ENCODE data around the gene HTT-AS.
A peak's percentile ranks its signal among the peaks of the same experiment; 100 is the strongest.

The HTT-AS gene

GRCh38 chr4:3042226-3042625 is 32.1 kb downstream of the HTT-AS start:
- ChIA-PET POLR2A (interaction anchor here (0.8 to 1.0 kb wide), 2 partner anchors 28 to 79 kb away, joined by 4 read pairs; partner anchors contain the start of genes GRK4 and NOP14), CTCF (interaction anchor here (1.0 to 1.3 kb wide), 5 partner anchors 11 to 88 kb away, joined by 3 to 5 read pairs (median 5); partner anchors contain the start of genes GRK4 and NOP14)
- TF ChIP-seq CTCF (IDR thresholded peaks at IDR 0.05; ENCODE audit: control extremely low read depth, extremely low read depth, low read depth, missing control alignments) = no peak
- no peak for DNase-seq (ENCODE audit: extremely low spot score)

- DNase-seq (ENCODE audit: extremely low spot score) = peak; percentile 53
- no peak for TF ChIP-seq CTCF (IDR thresholded peaks at IDR 0.05; ENCODE audit: control extremely low read depth, extremely low read depth, low read depth, missing control alignments)
- CTCF ChIA-PET = interaction anchor here (1.0 to 1.3 kb wide), 6 partner anchors 10 to 87 kb away, joined by 3 to 5 read pairs (median 4); partner anchors contain the start of genes GRK4 and NOP14
- POLR2A ChIA-PET = interaction anchor here (0.8 to 1.0 kb wide), 2 partner anchors 27 to 78 kb away, joined by 4 read pairs; partner anchors contain the start of genes GRK4 and NOP14
Observed at GRCh38 chr4:3041192-3042142, 32.9 kb downstream of the HTT-AS start.

- TF ChIP-seq CTCF (IDR thresholded peaks at IDR 0.05; ENCODE audit: control extremely low read depth, extremely low read depth, low read depth, missing control alignments) = no peak
- peak; percentile 68 for DNase-seq (ENCODE audit: extremely low spot score)
- POLR2A ChIA-PET = no interaction called here
- CTCF ChIA-PET = interaction anchor here (1.2 to 2.0 kb wide), 3 partner anchors 31 to 87 kb away, joined by 4 to 7 read pairs (median 4); no protein-coding TSS in a partner anchor
Observed at GRCh38 chr4:3040452-3041191, 33.7 kb downstream of the HTT-AS start.

DNA sequence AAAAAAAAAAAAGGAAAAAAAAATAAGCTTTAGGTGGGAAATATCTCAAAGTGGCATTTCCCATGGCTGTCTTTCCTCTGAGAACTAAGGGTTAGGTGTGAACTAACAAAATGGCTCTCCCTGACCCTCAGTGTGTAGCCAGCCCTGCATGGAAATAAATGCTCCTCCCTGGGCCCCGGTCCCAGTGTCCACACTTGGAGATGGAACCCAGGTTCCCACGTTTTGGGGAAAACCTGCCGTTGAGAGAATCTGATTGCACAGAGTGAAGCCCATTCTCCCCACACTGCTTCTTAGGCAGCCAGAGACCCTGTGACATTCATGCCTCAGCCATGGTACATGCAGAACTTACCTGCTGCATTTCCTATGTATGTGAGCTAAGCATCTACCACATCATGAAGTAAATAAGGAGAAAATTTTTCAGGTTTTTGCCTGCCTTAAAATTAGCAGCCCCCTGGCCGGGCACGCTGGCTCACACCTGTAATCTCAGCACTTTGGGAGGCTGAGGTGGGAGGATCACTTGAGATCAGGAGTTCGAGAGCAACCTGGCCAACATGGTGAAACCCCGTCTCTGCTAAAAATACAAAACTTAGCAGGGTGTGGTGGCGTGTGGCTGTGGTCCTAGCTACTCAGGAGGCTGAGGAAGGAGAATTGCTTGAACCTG is 34.5 kb downstream of the HTT-AS start:
- POLR2A ChIA-PET = interaction anchor here (0.7 kb wide), 1 partner anchor 1722 kb away, joined by 7 read pairs; no protein-coding TSS in a partner anchor
- no peak for TF ChIP-seq CTCF (IDR thresholded peaks at IDR 0.05; ENCODE audit: control extremely low read depth, extremely low read depth, low read depth, missing control alignments)
- no peak for DNase-seq (ENCODE audit: extremely low spot score)
- CTCF ChIA-PET = interaction anchor here (1.3 to 2.1 kb wide), 3 partner anchors 30 to 104 kb away, joined by 4 to 7 read pairs (median 5); no protein-coding TSS in a partner anchor

DNA sequence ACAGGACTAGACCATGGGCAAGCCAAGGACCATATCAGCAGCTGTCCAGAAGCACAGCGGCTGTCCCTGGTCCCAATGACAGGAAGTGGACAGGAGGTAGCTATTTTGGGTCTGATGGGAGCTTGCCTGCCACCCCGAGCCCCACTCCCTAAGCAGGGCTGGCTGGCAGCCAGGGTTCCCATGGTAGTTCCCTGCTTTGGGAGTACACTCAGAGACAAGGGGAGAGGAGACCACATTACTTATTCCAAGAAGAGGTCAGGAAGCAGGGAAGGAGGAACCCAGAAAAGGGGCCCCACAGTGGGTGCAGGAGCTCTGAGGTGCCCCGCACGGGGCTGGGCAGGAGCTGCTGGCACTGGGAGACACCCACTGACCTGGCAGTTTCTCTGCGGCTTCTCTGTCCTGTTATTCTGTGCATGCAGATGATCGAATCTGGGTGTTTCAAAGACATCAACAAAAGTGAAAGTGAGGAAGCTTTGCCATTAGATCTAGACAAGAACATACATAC is 36.3 kb downstream of the HTT-AS start:
- ChIA-PET CTCF (interaction anchor here (0.7 to 5.3 kb wide), 16 partner anchors 9 to 274 kb away, joined by 3 to 39 read pairs (median 4); no protein-coding TSS in a partner anchor), POLR2A (interaction anchor here (0.8 to 1.0 kb wide), 2 partner anchors 33 to 109 kb away, joined by 3 to 6 read pairs; no protein-coding TSS in a partner anchor)
- DNase-seq (ENCODE audit: extremely low spot score) = peak; percentile 36
- TF ChIP-seq CTCF (IDR thresholded peaks at IDR 0.05; ENCODE audit: control extremely low read depth, extremely low read depth, low read depth, missing control alignments) = no peak

Data from GM10248 (cell line).